Measurements from ENCODE around the gene RITA1.
A peak's percentile ranks its signal among the peaks of the same experiment; 100 is the strongest.
"Not testable (repeated sequence)": the region's sequence is repeated elsewhere in the genome, so short reads cannot be mapped to it uniquely, and the experiment has no call there.

Gene RITA1, protein sequence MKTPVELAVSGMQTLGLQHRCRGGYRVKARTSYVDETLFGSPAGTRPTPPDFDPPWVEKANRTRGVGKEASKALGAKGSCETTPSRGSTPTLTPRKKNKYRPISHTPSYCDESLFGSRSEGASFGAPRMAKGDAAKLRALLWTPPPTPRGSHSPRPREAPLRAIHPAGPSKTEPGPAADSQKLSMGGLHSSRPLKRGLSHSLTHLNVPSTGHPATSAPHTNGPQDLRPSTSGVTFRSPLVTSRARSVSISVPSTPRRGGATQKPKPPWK

DNA sequence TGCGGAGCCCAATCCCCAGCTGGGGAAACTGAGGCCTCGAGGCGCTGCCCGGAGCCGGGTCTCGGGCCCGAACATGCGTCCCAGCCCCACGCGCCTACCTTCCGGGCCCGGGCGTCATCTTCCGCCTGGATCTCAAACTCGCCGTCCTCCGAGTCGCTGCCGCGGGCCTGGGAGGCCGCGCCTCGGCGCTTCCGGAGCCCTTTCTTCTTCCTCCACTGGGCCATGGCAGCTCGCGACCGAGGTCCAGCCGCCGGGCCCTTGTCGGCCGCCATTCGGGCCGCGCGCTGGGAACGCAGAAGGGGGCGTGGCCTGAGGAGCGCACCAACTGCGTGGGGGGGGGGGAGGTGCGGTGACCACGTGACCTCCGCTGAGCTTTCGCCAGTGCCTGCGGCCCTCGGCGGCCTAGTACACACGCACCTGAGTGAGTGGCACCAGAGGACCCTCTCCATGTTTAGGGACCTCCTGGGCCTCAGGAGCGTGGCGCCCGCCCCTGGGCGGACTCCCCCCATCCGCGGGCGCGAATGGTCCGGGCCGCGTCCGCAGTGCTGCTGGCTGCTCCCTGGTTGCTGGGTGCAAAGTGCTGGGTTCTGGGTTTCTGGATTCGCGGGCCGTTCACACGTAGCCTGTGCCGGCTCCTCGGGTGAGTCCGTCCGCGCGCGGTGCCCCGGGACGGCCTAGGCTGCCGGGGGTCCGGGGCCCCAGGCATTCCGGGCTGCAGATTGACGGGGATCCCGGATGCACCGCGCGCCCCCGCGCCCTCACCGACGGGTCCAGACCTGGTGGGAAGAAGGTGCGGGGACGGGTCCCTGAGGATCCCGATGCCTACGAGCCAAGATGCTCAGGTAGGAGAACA lies at the start of gene RITA1, which contains the start of gene DDX54:
Gene RITA1, plus strand, starts transcription at position 542 of the 853 bp plus-strand sequence. CDS start 1,026 bp downstream, outside the sequence.
Gene DDX54, minus strand, starts transcription at position 299 of the 853 bp plus-strand sequence. Its CDS starts 27 bp downstream, at position 272.
- peak; percentile 86 for DNase-seq (ENCODE audit: low spot score)
- no peak for TF ChIP-seq CTCF (IDR thresholded peaks at IDR 0.05; ENCODE audit: extremely low read depth, missing control alignments)

DNA sequence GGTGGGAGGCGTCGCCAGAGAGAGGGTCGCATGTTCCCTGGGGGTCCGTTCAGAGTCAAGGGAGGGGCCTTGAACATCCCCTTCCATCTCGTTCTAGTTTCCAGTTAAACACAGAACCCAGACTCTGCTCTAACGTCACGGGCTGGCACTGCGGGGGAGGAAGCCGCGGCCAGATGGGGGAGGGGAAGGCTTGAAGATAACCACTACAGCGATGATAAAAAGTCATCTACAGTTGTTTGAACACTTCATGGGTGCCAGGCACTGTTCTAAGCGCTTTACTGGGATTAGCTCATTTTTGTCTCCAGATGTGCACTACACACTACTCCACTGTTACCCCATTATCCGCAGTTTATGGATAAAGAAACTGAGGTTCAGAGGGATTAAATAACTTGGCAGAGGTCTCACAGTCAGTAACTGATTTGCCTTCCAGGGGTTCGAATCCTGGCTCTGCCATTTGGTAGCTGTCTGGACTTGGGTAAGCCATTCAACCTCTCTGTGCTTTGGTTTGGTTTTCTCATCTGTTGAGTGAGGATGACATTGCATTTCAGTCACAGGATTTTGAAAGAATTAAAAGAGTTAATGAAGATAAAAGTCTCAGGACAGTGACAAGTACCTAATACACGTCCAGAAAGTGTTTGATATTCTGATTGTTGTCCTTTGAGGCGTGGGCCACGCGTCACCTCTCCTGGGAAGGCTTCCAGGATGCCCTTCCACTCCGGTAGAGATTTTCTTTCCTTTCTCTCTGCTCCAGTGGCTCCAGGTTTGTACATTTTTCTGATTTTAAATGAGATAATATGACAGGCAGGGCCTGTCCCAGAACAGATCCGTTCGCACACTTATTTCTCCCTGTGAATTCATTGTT lies 49.2 kb upstream of the RITA1 start:
- TF ChIP-seq CTCF (IDR thresholded peaks at IDR 0.05; ENCODE audit: extremely low read depth, missing control alignments), result no peak
- no peak for DNase-seq (ENCODE audit: low spot score)

- no peak for DNase-seq (ENCODE audit: low spot score)
- no peak for TF ChIP-seq CTCF (IDR thresholded peaks at IDR 0.05; ENCODE audit: extremely low read depth, missing control alignments)
These were observed 48.5 kb upstream of the RITA1 start for GRCh38 chr12:113136990-113137511.

GRCh38 chr12:113137861-113138783 lies 47.4 kb upstream of the RITA1 start:
- DNase-seq (ENCODE audit: low spot score), result no peak
- no peak for TF ChIP-seq CTCF (IDR thresholded peaks at IDR 0.05; ENCODE audit: extremely low read depth, missing control alignments)

GRCh38 chr12:113138826-113139225 lies 46.7 kb upstream of the RITA1 start:
- TF ChIP-seq CTCF (IDR thresholded peaks at IDR 0.05; ENCODE audit: extremely low read depth, missing control alignments), result no peak
- DNase-seq (ENCODE audit: low spot score), result no peak

DNA sequence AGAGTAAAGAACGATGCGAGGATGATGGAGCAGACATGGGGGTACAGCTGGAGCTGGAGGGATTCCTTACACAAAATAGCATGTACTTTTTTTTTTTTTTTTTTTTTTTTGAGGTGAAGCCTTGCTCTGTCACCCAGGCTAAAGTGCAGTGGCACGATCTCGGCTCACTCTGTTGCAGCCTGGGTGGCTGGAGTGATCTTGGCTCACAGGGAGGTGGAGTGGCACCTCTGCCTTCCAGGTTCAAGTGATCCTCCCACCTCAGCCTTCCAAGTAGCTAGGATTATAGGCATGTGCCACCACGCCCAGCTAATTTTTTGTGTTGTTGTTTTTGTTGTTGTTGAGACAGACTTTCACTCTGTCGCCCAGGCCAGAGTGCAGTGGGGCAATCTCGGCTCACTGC lies 44.8 kb upstream of the RITA1 start:
- TF ChIP-seq CTCF (IDR thresholded peaks at IDR 0.05; ENCODE audit: extremely low read depth, missing control alignments), result no peak
- DNase-seq (ENCODE audit: low spot score), result no peak

DNA sequence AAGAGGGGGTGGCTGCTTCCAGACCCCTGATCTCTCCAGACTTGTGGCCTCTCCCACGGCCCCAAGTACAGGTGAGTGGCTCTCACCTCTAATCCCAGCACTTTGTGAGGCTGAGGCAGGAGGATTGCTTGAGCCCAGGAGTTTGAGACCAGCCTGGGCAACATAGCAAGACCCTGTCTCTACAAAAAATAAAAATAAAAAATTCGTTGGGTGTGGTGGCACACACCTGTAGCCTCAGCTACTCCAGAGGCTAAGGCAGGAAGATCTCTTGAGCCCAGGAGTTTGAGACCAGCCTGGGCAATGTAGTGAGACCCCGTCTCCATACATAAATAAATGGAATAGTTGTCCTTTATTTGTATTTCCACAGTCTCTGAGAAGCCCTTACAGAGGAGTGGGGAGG lies 43.8 kb upstream of the RITA1 start:
- not testable (repeated sequence) for DNase-seq (ENCODE audit: low spot score)
